Measurements from ENCODE around the gene RETN.
A peak's percentile ranks its signal among the peaks of the same experiment; 100 is the strongest.

The RETN gene

DNA sequence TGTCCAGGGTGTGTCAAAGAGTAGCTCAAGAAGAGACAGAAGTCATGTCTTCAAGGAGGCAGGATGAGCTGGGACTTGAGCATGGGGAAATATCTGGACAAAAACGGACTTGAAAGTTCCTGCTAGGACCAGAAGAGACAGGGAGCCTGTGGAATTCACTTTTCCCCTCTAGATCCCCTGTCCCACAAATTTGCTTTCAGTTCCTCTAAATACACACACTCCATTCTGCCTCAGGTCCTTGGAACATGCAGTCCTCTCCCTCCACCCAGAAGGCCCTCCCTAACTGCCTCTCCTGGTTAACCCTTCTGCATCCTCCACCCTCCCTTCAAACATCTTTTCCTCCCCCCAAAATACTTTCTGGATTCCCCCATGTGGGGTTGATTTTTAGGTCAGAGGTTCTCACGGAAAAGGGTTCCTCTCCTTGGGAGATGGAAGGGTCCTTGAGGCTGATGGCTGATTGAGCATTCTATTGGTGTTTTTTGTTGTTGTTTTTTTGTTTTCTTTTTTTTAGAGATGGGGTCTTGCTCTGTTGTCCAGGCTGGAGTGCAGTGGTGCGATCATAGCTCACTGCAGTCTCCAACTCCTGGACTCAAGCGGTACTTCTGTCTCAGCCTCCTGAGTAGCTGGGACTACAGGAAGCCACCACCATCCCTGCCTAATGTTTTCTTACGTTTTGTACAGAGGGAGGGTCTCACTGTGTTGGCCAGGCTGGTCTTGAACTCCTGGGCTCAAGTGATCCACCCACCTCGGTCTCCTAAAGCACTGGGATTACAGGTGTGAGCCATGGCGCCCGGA lies 6.9 kb upstream of the RETN start:
- ATAC-seq = no peak
- Mint-ChIP-seq H3K27me3 (peaks cover 4% of the 10 kb centered on the region), H3K27ac (no peak overlapping the region), H3K36me3 (ENCODE audit: low read depth) (no peaks in the 10 kb centered on the region), H3K4me1 (peaks cover 17% of the 10 kb centered on the region), H3K9me3 (no peaks in the 10 kb centered on the region), H3K4me3 (no peak overlapping the region)
- DNase-seq = no peak

DNA sequence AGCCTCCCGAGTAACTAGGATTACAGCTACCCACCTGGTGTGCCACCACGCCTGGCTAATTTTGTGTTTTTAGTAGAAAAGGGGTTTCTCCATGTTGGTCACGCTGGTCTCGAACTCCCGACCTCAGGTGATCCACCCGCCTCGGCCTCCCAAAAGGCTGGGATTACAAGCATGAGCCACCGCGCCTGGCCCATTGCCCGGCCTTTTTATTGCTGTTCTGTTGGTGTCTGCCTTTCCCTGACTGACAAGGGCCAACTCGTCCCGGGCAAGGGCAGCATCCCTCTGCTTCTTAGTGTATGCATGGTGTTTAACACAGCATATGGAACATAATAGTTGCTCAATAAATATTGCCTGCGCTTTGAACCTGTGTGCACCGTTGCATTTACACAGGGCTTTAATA lies 6.2 kb upstream of the RETN start:
- H3K27ac Mint-ChIP-seq = no peak overlapping the region
- peaks cover 4% of the 10 kb centered on the region for H3K27me3 Mint-ChIP-seq

GRCh38 chr19:7663706-7664105 lies 5.1 kb upstream of the RETN start:
- no peak overlapping the region for H3K27ac Mint-ChIP-seq
- no peaks in the 10 kb centered on the region for H3K4me1 Mint-ChIP-seq
- H3K4me3 Mint-ChIP-seq = no peak overlapping the region
- ATAC-seq (no peak), DNase-seq (no peak)
- H3K27me3 Mint-ChIP-seq = peaks cover 4% of the 10 kb centered on the region
- no peaks in the 10 kb centered on the region for H3K9me3 Mint-ChIP-seq
- H3K36me3 Mint-ChIP-seq (ENCODE audit: low read depth) = no peaks in the 10 kb centered on the region

More for the DNA sequence above, 6.2 kb upstream of the RETN start:
- Mint-ChIP-seq H3K4me1 (peaks cover 9% of the 10 kb centered on the region), H3K9me3 (no peaks in the 10 kb centered on the region), H3K36me3 (ENCODE audit: low read depth) (no peaks in the 10 kb centered on the region), H3K4me3 (no peak overlapping the region)
- no peak for DNase-seq
- no peak for ATAC-seq

GRCh38 chr19:7665076-7665475 lies 3.8 kb upstream of the RETN start:
- DNase-seq (no peak), ATAC-seq (no peak)
- H3K4me1 Mint-ChIP-seq = peaks cover 4% of the 10 kb centered on the region
- peaks cover 9% of the 10 kb centered on the region for H3K27me3 Mint-ChIP-seq
- no peaks in the 10 kb centered on the region for H3K9me3 Mint-ChIP-seq
- no peaks in the 10 kb centered on the region for H3K36me3 Mint-ChIP-seq (ENCODE audit: low read depth)
- H3K27ac Mint-ChIP-seq = no peak overlapping the region
- H3K4me3 Mint-ChIP-seq = no peak overlapping the region

DNA sequence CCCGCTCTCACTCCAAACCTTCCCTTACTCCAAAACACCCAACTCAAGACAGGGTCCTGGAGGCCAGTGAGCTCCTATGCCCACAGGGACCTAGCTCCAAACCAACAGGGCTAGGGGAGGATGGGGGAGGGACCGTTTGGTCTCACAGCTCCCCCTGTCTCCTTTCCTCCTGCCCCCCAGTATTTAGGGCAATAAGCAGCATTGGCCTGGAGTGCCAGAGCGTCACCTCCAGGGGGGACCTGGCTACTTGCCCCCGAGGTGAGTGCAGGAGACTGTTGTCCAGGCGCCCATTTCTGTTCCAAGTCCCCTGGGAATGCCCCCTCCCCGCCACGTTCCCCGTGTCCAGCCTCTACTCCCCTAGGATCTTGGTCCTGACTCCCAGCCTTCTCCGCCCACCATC lies 792 bp downstream of the RETN start:
- no peak overlapping the region for H3K4me3 Mint-ChIP-seq
- H3K27me3 Mint-ChIP-seq = peaks cover 30% of the 10 kb centered on the region
- peaks cover 6% of the 10 kb centered on the region for H3K9me3 Mint-ChIP-seq
- no peak for DNase-seq
- H3K36me3 Mint-ChIP-seq (ENCODE audit: low read depth) = no peaks in the 10 kb centered on the region
- no peak overlapping the region for H3K27ac Mint-ChIP-seq
- peaks cover 16% of the 10 kb centered on the region for H3K4me1 Mint-ChIP-seq
- no peak for ATAC-seq

- Mint-ChIP-seq H3K9me3 (peaks cover 7% of the 10 kb centered on the region), H3K4me3 (peak overlapping the region; percentile 24), H3K36me3 (ENCODE audit: low read depth) (no peaks in the 10 kb centered on the region), H3K27me3 (peaks cover 31% of the 10 kb centered on the region), H3K4me1 (peaks cover 16% of the 10 kb centered on the region), H3K27ac (no peak overlapping the region)
- DNase-seq = no peak
- peak; percentile 57 for ATAC-seq
Measured at GRCh38 chr19:7670150-7670783, 1.4 kb downstream of the RETN start.

GRCh38 chr19:7670790-7671189 lies 1.9 kb downstream of the RETN start:
- Mint-ChIP-seq H3K9me3 (peaks cover 7% of the 10 kb centered on the region), H3K4me1 (peaks cover 17% of the 10 kb centered on the region)

GRCh38 chr19:7672522-7672921 lies 3.7 kb downstream of the RETN start:
- DNase-seq = no peak
- Mint-ChIP-seq H3K27me3 (peaks cover 46% of the 10 kb centered on the region), H3K27ac (no peak overlapping the region), H3K9me3 (peaks cover 7% of the 10 kb centered on the region), H3K36me3 (ENCODE audit: low read depth) (no peaks in the 10 kb centered on the region), H3K4me3 (no peak overlapping the region), H3K4me1 (peaks cover 33% of the 10 kb centered on the region)
- no peak for ATAC-seq

More at GRCh38 chr19:7670790-7671189, 1.9 kb downstream of the RETN start:
- DNase-seq (no peak), ATAC-seq (no peak)
- Mint-ChIP-seq H3K27ac (no peak overlapping the region), H3K27me3 (peaks cover 33% of the 10 kb centered on the region), H3K4me3 (peak overlapping the region; percentile 24), H3K36me3 (ENCODE audit: low read depth) (no peaks in the 10 kb centered on the region)

DNA sequence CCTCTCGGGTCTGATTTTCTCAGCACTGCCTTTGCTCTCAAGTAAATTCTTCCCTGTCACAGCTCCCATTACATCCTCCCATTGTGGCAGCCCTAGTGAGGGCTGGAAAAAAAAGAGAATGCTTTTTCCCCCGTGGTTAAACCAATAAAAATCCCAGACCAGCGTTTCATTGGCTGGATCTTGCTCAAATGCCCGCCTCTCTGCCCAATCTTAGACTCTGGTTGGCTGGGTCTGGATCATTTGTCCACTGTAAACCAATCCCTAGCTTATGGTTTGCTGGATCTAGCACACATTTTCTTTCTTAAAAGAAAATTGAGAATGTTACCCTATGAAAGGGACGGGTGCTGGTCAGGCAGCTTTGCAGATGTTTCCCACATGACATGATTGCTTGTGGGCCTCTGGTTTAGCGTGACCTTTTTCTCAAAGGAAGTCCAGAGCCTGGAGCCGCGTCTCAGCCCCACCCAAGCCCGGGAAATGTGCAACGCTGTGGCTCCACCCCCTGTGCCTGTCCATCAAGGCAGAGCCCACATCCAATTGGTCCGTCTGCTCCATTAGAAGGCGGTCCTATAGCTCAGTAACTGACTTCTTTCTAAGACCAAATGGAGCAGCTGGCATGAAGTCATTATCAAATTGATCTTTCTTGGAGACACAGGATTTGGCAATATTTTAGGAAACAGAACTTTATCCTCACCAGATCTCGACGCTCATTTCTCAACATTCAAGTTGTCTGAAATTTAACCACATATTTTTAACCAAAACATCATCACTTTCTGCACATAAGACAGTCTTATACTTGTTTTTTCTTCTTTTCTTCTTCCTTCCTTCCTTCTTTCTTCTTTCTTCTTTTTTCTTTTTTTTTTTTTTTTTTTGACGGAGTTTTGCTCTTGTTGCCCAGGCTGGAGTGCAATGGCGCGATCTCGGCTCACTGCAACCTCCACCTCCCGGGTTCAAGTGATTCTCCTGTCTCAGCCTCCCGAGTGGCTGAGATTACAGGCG lies 5.5 kb downstream of the RETN start:
- no peaks in the 10 kb centered on the region for H3K36me3 Mint-ChIP-seq (ENCODE audit: low read depth)
- peak; percentile 29 for ATAC-seq

GRCh38 chr19:7676376-7676775 lies 7.5 kb downstream of the RETN start:
- H3K4me3 Mint-ChIP-seq = no peak overlapping the region
- ATAC-seq (no peak), DNase-seq (no peak)
- peaks cover 7% of the 10 kb centered on the region for H3K9me3 Mint-ChIP-seq
- no peaks in the 10 kb centered on the region for H3K36me3 Mint-ChIP-seq (ENCODE audit: low read depth)
- H3K27me3 Mint-ChIP-seq = peaks cover 46% of the 10 kb centered on the region
- H3K27ac Mint-ChIP-seq = no peak overlapping the region
- H3K4me1 Mint-ChIP-seq = peaks cover 52% of the 10 kb centered on the region

More for the DNA sequence above, 5.5 kb downstream of the RETN start:
- Mint-ChIP-seq H3K9me3 (peaks cover 7% of the 10 kb centered on the region), H3K27ac (no peak overlapping the region), H3K27me3 (peaks cover 56% of the 10 kb centered on the region), H3K4me1 (peaks cover 48% of the 10 kb centered on the region), H3K4me3 (no peak overlapping the region)
- DNase-seq = peak; percentile 53

GRCh38 chr19:7676854-7677253 lies 8.0 kb downstream of the RETN start, which contains the start of gene MCEMP1:
TSS of gene MCEMP1 (plus strand) at chr19:7677090. CDS start at chr19:7677121, 31 bp downstream.
- H3K4me3 Mint-ChIP-seq = no peak within 1 kb of the TSS
- DNase-seq (no peak), ATAC-seq (no peak)
- peaks cover 54% of the 10 kb centered on the region for H3K4me1 Mint-ChIP-seq
- peaks cover 43% of the 10 kb centered on the region for H3K27me3 Mint-ChIP-seq
- H3K36me3 Mint-ChIP-seq (ENCODE audit: low read depth) = peaks cover 2% of the 10 kb centered on the region
- peaks cover 7% of the 10 kb centered on the region for H3K9me3 Mint-ChIP-seq
- no peak within 1 kb of the TSS for H3K27ac Mint-ChIP-seq

DNA sequence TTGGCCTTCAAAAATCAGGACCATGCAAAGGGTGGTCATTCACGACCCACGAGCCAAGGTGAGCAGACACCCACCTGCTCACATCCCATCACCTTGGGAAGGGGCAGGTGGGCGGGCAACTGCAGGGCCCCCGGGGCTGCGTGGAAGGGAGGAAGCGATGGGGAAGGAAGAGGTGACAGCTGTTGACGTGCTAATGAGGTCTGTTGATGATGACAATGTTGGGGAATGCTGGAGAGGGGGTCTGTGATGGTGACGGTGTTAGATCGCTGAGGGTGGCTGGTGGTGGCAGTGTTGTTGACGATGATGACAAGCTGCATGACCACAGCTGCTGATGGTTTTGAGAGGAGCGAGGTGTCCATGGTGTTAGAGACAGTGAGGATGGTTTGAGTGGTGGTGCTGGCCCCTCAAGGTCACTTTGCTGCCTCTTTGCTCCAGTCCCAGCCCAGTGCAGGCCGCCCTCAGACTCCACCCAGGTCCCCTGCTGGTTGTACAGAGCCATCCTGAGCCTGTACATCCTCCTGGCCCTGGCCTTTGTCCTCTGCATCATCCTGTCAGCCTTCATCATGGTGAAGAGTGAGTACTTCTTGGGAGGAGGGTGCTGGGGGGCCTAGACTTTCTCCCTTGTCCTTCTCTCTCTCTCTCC lies 8.9 kb downstream of the RETN start:
- Mint-ChIP-seq H3K9me3 (peaks cover 7% of the 10 kb centered on the region), H3K36me3 (ENCODE audit: low read depth) (peaks cover 7% of the 10 kb centered on the region), H3K4me1 (peaks cover 61% of the 10 kb centered on the region), H3K27ac (no peak overlapping the region), H3K4me3 (no peak overlapping the region), H3K27me3 (peaks cover 42% of the 10 kb centered on the region)
- ATAC-seq (no peak), DNase-seq (no peak)

DNA sequence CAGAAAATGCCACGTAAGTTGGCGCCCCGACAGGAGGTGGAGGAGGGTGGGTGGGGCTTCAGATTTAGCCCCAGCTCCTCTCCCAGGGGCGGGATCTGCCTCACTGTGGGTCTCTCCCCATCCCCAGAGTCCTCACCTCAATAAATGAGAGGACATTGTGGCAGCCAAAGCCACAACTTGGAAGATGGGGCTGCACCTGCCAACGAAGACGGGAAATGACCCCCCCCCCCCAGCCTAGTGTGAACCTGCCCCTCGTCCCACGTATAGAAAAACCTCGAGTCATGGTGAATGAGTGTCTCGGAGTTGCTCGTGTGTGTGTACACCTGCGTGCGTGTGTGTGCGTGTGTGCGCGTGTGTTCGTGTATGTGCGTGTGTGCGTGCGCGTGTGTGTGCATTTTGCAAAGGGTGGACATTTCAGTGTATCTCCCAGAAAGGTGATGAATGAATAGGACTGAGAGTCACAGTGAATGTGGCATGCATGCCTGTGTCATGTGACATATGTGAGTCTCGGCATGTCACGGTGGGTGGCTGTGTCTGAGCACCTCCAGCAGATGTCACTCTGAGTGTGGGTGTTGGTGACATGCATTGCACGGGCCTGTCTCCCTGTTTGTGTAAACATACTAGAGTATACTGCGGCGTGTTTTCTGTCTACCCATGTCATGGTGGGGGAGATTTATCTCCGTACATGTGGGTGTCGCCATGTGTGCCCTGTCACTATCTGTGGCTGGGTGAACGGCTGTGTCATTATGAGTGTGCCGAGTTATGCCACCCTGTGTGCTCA lies 10.3 kb downstream of the RETN start:
- H3K9me3 Mint-ChIP-seq = peaks cover 4% of the 10 kb centered on the region
- H3K4me3 Mint-ChIP-seq = peak overlapping the region; percentile 48
- H3K36me3 Mint-ChIP-seq (ENCODE audit: low read depth) = peaks cover 15% of the 10 kb centered on the region
- H3K27me3 Mint-ChIP-seq = peaks cover 36% of the 10 kb centered on the region
- H3K27ac Mint-ChIP-seq = peak overlapping the region; percentile 74
- DNase-seq (peak; percentile 61), ATAC-seq (peak; percentile 53)
- peaks cover 63% of the 10 kb centered on the region for H3K4me1 Mint-ChIP-seq
